Anterior cingulate cortex (tissue), 58 donors: ENCODE data around the gene KRT84.

Experiments used
- DNase-seq, 58 donors: peaks; one replicate each; lab custom pipeline; 2025; lab: John Stamatoyannopoulos, UW

The KRT84 gene

GRCh38 chr12:52385226-52385702 is at the start of gene KRT84:
Gene KRT84 (minus strand): TSS chr12:52385652. CDS start chr12:52385585, 67 bp downstream.
- DNase-seq, result no peak

GRCh38 chr12:52434760-52435530 is 49.5 kb upstream of the KRT84 start:
- no peak for DNase-seq

- DNase-seq, result no peak
Measured at GRCh38 chr12:52434081-52434733, 48.8 kb upstream of the KRT84 start, which contains the start of gene KRT75. Gene KRT75 (minus strand): TSS chr12:52434371. CDS start chr12:52434304, 67 bp downstream.

- DNase-seq, result no peak
Measured at GRCh38 chr12:52433501-52434080, 48.1 kb upstream of the KRT84 start.

GRCh38 chr12:52432559-52433207 is 47.2 kb upstream of the KRT84 start:
- no peak for DNase-seq

DNA sequence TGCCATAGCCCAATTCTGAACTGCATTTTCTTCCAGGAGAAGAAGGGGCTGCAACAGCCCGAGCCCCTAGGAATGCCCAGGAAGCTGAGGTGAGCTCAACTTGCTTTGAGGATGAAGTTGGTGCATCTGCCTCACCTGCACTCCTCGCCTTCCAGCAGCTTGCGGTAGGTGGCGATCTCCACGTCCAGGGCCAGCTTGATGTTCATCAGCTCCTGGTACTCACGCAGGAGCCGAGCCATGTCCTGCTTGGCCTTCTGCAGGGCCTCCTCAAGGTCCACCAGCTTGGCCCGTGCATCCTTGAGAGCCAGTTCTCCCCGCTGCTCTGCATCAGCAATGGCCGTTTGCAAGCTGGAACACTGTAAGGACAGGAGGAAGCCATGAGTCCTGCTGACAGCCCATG is 42.7 kb upstream of the KRT84 start:
- no peak for DNase-seq

- no peak for DNase-seq
Measured at GRCh38 chr12:52427083-52427482, 41.6 kb upstream of the KRT84 start.

GRCh38 chr12:52426034-52426433 is 40.6 kb upstream of the KRT84 start:
- no peak for DNase-seq

DNA sequence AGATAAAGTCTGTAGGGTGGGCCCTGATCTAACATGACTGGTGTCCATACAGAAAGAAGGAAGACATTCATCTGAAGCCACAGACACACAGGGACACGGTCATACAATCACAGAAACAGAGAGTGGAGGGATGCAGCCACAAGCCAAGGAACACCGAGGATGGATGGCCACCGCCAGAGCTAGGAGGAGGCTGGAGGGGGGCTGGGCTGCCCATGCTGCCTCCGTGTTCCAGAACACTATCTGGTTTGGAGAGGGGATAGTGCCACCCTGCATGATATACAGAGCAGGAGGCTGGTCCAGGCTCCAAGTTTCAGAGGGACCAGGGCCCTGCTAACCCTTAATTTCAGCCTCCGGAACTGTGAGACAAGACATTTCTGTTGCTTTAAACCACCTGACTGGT is 40.0 kb upstream of the KRT84 start:
- no peak for DNase-seq

GRCh38 chr12:52423661-52424500 is 38.4 kb upstream of the KRT84 start:
- DNase-seq, result no peak

- no peak for DNase-seq
Measured at GRCh38 chr12:52423035-52423434, 37.6 kb upstream of the KRT84 start.

DNA sequence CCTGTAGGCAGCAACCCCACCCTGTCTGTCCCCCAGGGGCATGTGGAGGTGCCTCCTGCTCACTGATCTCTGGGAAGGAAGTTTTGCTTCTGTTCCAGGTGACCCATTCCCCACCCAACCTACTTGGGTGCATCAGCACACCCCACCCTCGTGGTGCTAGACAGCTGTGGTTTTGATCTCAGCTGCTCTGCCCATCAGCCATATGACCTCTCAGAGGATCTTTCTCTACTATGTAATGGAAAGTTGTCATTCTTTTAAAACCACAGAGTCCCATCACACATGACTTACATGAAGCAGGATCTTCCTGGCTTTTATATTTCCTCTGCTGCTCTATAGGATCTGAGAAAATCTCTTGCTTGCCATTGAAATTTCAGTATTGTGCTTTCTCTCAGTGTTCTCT is 34.2 kb upstream of the KRT84 start:
- DNase-seq, result no peak

- DNase-seq, result no peak
Measured at GRCh38 chr12:52418576-52419110, 33.2 kb upstream of the KRT84 start.

DNA sequence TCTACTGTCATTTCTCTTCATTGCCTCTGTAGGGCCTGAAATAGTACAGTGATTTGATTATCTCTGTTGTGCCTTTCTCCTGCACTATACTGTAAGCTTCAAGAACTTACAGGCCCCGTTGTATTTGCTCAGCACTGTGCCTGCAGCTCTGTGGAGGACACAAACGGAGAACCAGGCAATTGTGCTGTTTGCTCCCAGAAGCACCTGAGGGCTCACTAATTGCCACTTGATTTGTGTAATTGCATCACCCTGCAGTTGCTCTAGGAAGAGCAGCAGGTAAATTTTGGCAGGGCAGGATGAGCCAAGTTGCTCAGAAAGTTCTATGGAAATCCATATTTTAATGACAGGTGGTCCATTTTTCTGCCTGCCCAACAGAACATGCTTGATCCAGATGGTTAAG is 32.3 kb upstream of the KRT84 start:
- no peak for DNase-seq

DNA sequence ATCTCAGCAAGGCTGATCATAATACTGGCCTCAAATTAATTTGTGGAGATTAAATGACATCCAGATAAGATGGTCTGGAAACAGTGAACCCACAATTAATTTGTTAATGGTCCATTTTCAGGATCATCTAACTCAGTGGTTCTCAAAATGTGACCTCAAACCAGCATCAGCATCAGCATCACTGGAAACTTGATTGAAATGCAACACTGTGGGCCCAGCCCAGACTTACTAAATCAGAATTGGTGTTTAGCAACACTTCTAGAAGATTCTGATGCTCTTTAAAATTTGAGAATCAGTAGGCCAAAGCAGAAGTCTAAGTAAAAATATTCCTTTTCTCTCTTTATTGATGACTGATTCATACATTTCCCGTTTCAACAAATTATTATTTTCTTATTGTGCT is 31.3 kb upstream of the KRT84 start:
- no peak for DNase-seq

GRCh38 chr12:52415870-52416750 is 30.7 kb upstream of the KRT84 start:
- DNase-seq, result no peak

- DNase-seq, result no peak
Measured at GRCh38 chr12:52414936-52415335, 29.5 kb upstream of the KRT84 start.

DNA sequence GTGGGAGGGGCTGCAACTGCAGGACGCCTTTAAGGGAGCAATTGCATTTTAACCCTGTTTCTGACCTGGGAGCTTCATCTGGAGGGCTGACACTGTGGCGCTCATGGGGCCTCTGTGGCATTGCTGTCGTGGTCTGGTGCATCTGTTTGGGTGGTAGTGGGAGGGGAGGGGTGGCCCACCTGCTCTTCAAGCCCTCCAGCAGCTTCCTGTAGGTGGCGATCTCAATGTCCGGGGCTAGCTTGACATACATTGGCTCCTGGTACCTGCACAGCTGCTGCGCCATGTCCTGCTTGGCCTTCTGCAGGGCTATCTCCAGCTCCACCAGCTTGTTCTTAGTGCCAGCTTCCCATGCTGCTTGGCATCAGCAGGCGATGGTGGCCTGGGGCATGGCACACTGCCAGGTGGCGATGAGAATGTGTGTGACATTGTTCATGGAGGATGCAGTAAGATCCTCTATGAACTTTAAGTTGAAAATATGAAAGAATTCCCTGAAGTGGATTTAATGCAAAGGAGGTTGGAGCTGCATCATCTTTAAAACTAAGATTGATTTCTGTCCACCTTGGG is 28.4 kb upstream of the KRT84 start:
- no peak for DNase-seq
